SK-N-MC (cell line): ENCODE data around the gene KCNQ1.

Experiments
- DNase-seq: peaks from one replicate; pipeline ENCODE4 v3.0.0-alpha.2; 2011; ENCODE audit warnings: low read depth, low spot score
- H3K27ac ChIP-seq: fragments of 200-600 bp; sonication (generic); 2 replicates; pipeline ENCODE4 v1.5.1; 2016; ENCODE audit warnings: mixed run types
- H3K36me3 ChIP-seq: fragments of 200-600 bp; sonication (generic); 2 replicates; pipeline ENCODE4 v1.6.1; 2017; ENCODE audit warnings: antibody characterized with exemption, low read length, mixed read lengths; ENCODE audit not compliant: insufficient read depth
- H3K4me3 ChIP-seq: fragments of 200-600 bp; sonication (generic); 2 replicates; pipeline ENCODE4 v1.5.1; 2016
- H3K9ac ChIP-seq: fragments of 200-600 bp; sonication (generic); 2 replicates; pipeline ENCODE4 v1.8.0; 2017; ENCODE audit warnings: mixed run types, mixed read lengths; ENCODE audit not compliant: insufficient read length
- H3K9me3 ChIP-seq: fragments of 200-600 bp; sonication (generic); 2 replicates; pipeline ENCODE4 v1.6.1; 2017; ENCODE audit warnings: low read depth, mild to moderate bottlenecking, antibody characterized with exemption, low read length, moderate library complexity, mixed read lengths
- EZH2 ChIP-seq: fragments of 200-600 bp; sonication (generic); IDR thresholded peaks from one replicate; pipeline ENCODE4 v1.6.1; 2017; ENCODE audit warnings: antibody characterized with exemption
- FOXP2 ChIP-seq: optimal IDR thresholded peaks from 2 replicates; pipeline ENCODE3; 2011; ENCODE audit warnings: mild to moderate bottlenecking, moderate library complexity; ENCODE audit not compliant: insufficient read depth; ENCODE audit errors: extremely low read length, control extremely low read depth
- POLR2AphosphoS5 ChIP-seq: IDR thresholded peaks from 2 replicates; pipeline ENCODE4 v1.6.1; 2012; ENCODE audit warnings: mild to moderate bottlenecking, low read depth, low read length, borderline replicate concordance

The KCNQ1 gene

GRCh38 chr11:2887515-2888195 is 442.8 kb downstream of the KCNQ1 start:
- Histone ChIP-seq H3K9me3 (no peaks in the 10 kb centered on the region), H3K36me3 (no peaks in the 10 kb centered on the region), H3K4me3 (no peak overlapping the region), H3K9ac (no peak overlapping the region), H3K27ac (peak overlapping the region; percentile 13; the same call in 1 of the 2 replicates)
- TF ChIP-seq EZH2 = no peak
- TF ChIP-seq FOXP2 = no peak
- no peak for TF ChIP-seq POLR2AphosphoS5
- DNase-seq = no peak

GRCh38 chr11:2888266-2888968 is 443.6 kb downstream of the KCNQ1 start:
- Histone ChIP-seq H3K36me3 (no peaks in the 10 kb centered on the region), H3K27ac (no peak overlapping the region), H3K9ac (no peak overlapping the region), H3K4me3 (no peak overlapping the region), H3K9me3 (no peaks in the 10 kb centered on the region)
- no peak for DNase-seq
- TF ChIP-seq EZH2 = no peak
- TF ChIP-seq FOXP2 = no peak
- no peak for TF ChIP-seq POLR2AphosphoS5

GRCh38 chr11:2889362-2890273 is 444.8 kb downstream of the KCNQ1 start:
- no peak overlapping the region for H3K9ac ChIP-seq
- H3K4me3 ChIP-seq = no peak overlapping the region
- H3K27ac ChIP-seq = no peak overlapping the region
- no peak for TF ChIP-seq FOXP2
- TF ChIP-seq POLR2AphosphoS5 = no peak
- no peak for TF ChIP-seq EZH2
- no peaks in the 10 kb centered on the region for H3K9me3 ChIP-seq
- no peak for DNase-seq
- H3K36me3 ChIP-seq = no peaks in the 10 kb centered on the region

- H3K27ac ChIP-seq = no peak overlapping the region
- H3K9me3 ChIP-seq = no peaks in the 10 kb centered on the region
- no peak overlapping the region for H3K9ac ChIP-seq
- H3K4me3 ChIP-seq = no peak overlapping the region
- no peaks in the 10 kb centered on the region for H3K36me3 ChIP-seq
- no peak for DNase-seq
- no peak for TF ChIP-seq POLR2AphosphoS5
- no peak for TF ChIP-seq FOXP2
- no peak for TF ChIP-seq EZH2
These were observed 445.9 kb downstream of the KCNQ1 start for GRCh38 chr11:2890466-2891294.

GRCh38 chr11:2891326-2892214 is 446.8 kb downstream of the KCNQ1 start:
- peak overlapping the region; percentile 76 for H3K4me3 ChIP-seq

GRCh38 chr11:2892215-2892966 is 447.6 kb downstream of the KCNQ1 start:
- no peak for DNase-seq
- TF ChIP-seq FOXP2 (peak; percentile 48), EZH2 (no peak), POLR2AphosphoS5 (peak; percentile 49; the same call in 1 of the 2 replicates)
- Histone ChIP-seq H3K9ac (peak overlapping the region; percentile 74), H3K9me3 (no peaks in the 10 kb centered on the region), H3K4me3 (peak overlapping the region; percentile 76), H3K36me3 (no peaks in the 10 kb centered on the region), H3K27ac (peak overlapping the region; percentile 36; the same call in 1 of the 2 replicates)

More at GRCh38 chr11:2891326-2892214, 446.8 kb downstream of the KCNQ1 start:
- H3K36me3 ChIP-seq = no peaks in the 10 kb centered on the region
- peak overlapping the region; percentile 55 for H3K9ac ChIP-seq
- no peak for TF ChIP-seq FOXP2
- TF ChIP-seq POLR2AphosphoS5 = no peak
- no peak for TF ChIP-seq EZH2
- H3K9me3 ChIP-seq = no peaks in the 10 kb centered on the region
- no peak for DNase-seq
- no peak overlapping the region for H3K27ac ChIP-seq
